ENCODE measurements around the gene CHRNA5. TPM values are rescaled to one million over a fixed set of nuclear protein-coding genes. Genes with fewer than 3 reads are reported as not detected.
A peak's percentile ranks its signal among the peaks of the same experiment; 100 is the strongest.

Gene CHRNA5
- total and polyA plus RNA-seq, 9 of the 15 experiments (the other 6 are each of a cell fraction or from before 2014, with no cell fraction given) = 2.8 to 16.1 (median 11.4) TPM

DNA sequence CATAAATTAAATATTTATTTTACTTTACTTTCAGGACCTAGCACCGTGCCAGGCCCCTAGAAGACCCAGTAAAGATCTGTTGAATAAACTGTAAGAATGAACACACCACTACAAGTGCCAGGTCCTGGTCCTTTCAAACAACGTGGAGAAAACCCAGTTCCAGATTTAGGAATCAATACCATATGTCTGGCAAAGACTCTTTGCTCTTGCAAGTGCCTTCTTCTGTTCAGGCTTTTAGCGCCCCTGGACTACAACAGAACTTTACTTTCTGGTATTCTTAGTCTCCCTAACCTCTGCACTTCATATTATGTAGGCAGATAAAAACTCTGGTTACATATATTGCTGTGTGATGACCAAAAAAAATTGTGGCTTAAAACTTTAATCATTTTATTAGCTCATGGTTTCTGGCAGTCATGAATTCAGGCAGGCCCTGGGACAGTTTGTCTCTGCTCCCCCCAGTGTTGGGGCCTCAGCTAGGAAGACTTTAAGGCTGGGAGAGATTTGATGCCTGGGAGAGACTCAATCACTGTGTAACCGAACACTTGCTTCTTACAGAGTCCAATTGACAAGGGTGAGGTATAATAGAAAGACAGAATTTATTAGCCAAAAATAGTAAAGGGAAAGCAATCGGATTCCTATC, 27.9 kb upstream of the CHRNA5 start:
- in situ Hi-C loops (cut with MboI) = no loop called here
- FAIRE-seq (no peak), ATAC-seq (no peak), DNase-seq (ENCODE audit: extremely low read depth in 1 of 4, low spot score in 3 of 4) (no peak)
- H3K4me2 ChIP-seq (ENCODE audit: insufficient read depth, low read length) = no peak overlapping the region
- POLR2A ChIA-PET = interaction anchor here (0.6 to 2.8 kb wide), 3 partner anchors 11 to 86 kb away, joined by 3 to 5 read pairs (median 3); no protein-coding TSS in a partner anchor
- H4K20me1 ChIP-seq (replicated peaks; ENCODE audit: control insufficient read depth, insufficient read depth, low read length) = no peaks in the 10 kb centered on the region
- no peak overlapping the region for H3K27ac ChIP-seq (ENCODE audit: extremely low read depth, low read depth, low read length)
- H3K9me1 ChIP-seq (ENCODE audit: control insufficient read depth, insufficient read depth, low read length) = no peaks in the 10 kb centered on the region
- intact Hi-C loops (cut with micrococcal nuclease) = no loop called here
- CTCF ChIA-PET (ENCODE audit: low intra/inter-chr PET ratio) = no interaction called here
- no peaks in the 10 kb centered on the region for H3K9me3 ChIP-seq (replicated peaks; ENCODE audit: control insufficient read depth, insufficient read depth, low read depth, low read length)
- H3K4me3 ChIP-seq = no peak overlapping the region
- H2AFZ ChIP-seq (ENCODE audit: low read depth, low read length) = no peak overlapping the region; the same call in 1 of the 2 replicates
- BruUV-seq (replicated peaks) = no TSS peak
- no peak for TF ChIP-seq ADNP (tag; IDR thresholded peaks at IDR 0.05)
- no peaks in the 10 kb centered on the region for H3K27me3 ChIP-seq (ENCODE audit: control insufficient read depth in 2 of 2, insufficient read depth in 2 of 2, low read length in 2 of 2)
- peaks cover 3% of the 10 kb centered on the region in 2 experiments; a peak in 2 of 5 replicates for H3K4me1 ChIP-seq (replicated peaks in 1 of 2; ENCODE audit: control insufficient read depth in 2 of 2, insufficient read depth in 2 of 2, low read length in 2 of 2)
- H3K36me3 ChIP-seq (ENCODE audit: control insufficient read depth, insufficient read depth, low read length) = peaks cover 10% of the 10 kb centered on the region; the same call in 2 of the 3 replicates
- H3K79me2 ChIP-seq (ENCODE audit: control insufficient read depth, insufficient read depth, low read length) = peaks cover 22% of the 10 kb centered on the region
- WGBS (ENCODE audit: insufficient coverage, low coverage, missing lambda C conversion rate) = 57% methylated on average over 5 of the region's 5 CpGs
- H3K9ac ChIP-seq (ENCODE audit: insufficient read depth in 1 of 2, low read depth in 2 of 2, low read length in 2 of 2) = no peak overlapping the region

DNA sequence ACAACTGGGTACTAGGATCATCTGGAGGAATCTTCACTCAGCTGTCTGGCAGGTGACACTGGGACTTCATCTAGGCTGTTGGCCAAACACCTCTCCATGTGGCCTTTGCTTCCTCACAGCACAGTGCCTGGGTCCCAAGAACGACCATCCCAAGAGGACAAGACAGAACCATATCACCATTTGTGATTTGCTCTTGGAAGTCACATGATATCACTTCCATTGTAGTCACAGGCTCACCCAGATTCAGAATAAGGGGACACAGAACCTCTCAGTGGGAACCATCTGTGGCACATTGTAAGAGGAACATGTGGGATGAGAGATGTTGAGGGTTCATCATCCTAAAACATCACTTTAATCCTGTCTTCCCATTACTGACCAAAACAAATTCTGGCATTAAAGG, 27.0 kb upstream of the CHRNA5 start:
- ATAC-seq (no peak), FAIRE-seq (peak; percentile 19), DNase-seq (ENCODE audit: extremely low read depth in 1 of 4, low spot score in 3 of 4) (no peak)
- Histone ChIP-seq H3K4me3 (no peak overlapping the region), H3K9me1 (ENCODE audit: control insufficient read depth, insufficient read depth, low read length) (no peaks in the 10 kb centered on the region), H3K9ac (ENCODE audit: insufficient read depth in 1 of 2, low read depth in 2 of 2, low read length in 2 of 2) (no peak overlapping the region; a peak in 1 of 4 replicates), H2AFZ (ENCODE audit: low read depth, low read length) (peak overlapping the region; percentile 58), H3K79me2 (ENCODE audit: control insufficient read depth, insufficient read depth, low read length) (peaks cover 32% of the 10 kb centered on the region), H3K27me3 (ENCODE audit: control insufficient read depth in 2 of 2, insufficient read depth in 2 of 2, low read length in 2 of 2) (no peaks in the 10 kb centered on the region), H4K20me1 (replicated peaks; ENCODE audit: control insufficient read depth, insufficient read depth, low read length) (no peaks in the 10 kb centered on the region), H3K9me3 (replicated peaks; ENCODE audit: control insufficient read depth, insufficient read depth, low read depth, low read length) (no peaks in the 10 kb centered on the region), H3K27ac (ENCODE audit: extremely low read depth, low read depth, low read length) (no peak overlapping the region), H3K4me2 (ENCODE audit: insufficient read depth, low read length) (no peak overlapping the region), H3K4me1 (replicated peaks in 1 of 2; ENCODE audit: control insufficient read depth in 2 of 2, insufficient read depth in 2 of 2, low read length in 2 of 2) (peaks cover 3% of the 10 kb centered on the region in 2 experiments; a peak in 2 of 5 replicates), H3K36me3 (ENCODE audit: control insufficient read depth, insufficient read depth, low read length) (peaks cover 20% of the 10 kb centered on the region; the same call in 2 of the 3 replicates)
- TF ChIP-seq PCBP1 (IDR thresholded peaks at IDR 0.05; ENCODE audit: low read depth, low read length, poor library complexity, severe bottlenecking) = no peak
- TF ChIP-seq, protein P1, sequence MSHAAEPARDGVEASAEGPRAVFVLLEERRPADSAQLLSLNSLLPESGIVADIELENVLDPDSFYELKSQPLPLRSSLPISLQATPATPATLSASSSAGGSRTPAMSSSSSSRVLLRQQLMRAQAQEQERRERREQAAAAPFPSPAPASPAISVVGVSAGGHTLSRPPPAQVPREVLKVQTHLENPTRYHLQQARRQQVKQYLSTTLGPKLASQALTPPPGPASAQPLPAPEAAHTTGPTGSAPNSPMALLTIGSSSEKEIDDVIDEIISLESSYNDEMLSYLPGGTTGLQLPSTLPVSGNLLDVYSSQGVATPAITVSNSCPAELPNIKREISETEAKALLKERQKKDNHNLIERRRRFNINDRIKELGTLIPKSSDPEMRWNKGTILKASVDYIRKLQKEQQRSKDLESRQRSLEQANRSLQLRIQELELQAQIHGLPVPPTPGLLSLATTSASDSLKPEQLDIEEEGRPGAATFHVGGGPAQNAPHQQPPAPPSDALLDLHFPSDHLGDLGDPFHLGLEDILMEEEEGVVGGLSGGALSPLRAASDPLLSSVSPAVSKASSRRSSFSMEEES (CRISPR knock-in tag; IDR thresholded peaks at IDR 0.05) = peak; percentile 82
- peak; percentile 34; the same call in 1 of the 2 replicates for TF ChIP-seq RAD51 (IDR thresholded peaks at IDR 0.05; ENCODE audit: borderline replicate concordance, low read depth)
- TF ChIP-seq POLR2AphosphoS2 (IDR thresholded peaks at IDR 0.05; ENCODE audit: low read length) = no peak
- 0 out of 2 replicates have a peak, but pooled peaks have one; percentile 60 for TF ChIP-seq TOE1 (IDR thresholded peaks at IDR 0.05; ENCODE audit: borderline replicate concordance)
- TF ChIP-seq TOE1 (CRISPR knock-in tag; IDR thresholded peaks at IDR 0.05; ENCODE audit: borderline replicate concordance, low read depth) = no peak
- TF ChIP-seq TCF3 (CRISPR knock-in tag; IDR thresholded peaks at IDR 0.05) = no peak
- TF ChIP-seq MIER1 (IDR thresholded peaks at IDR 0.05; ENCODE audit: low read depth) = no peak
- TF ChIP-seq CCAR2 (IDR thresholded peaks at IDR 0.05; ENCODE audit: low read depth, low read length) = no peak
- no peak for TF ChIP-seq ZNF436 (CRISPR knock-in tag; IDR thresholded peaks at IDR 0.05)
- peak; percentile 43; the same call in 1 of the 2 replicates for TF ChIP-seq ZFX (CRISPR knock-in tag; IDR thresholded peaks at IDR 0.05)
- no peak for TF ChIP-seq POU5F1 (IDR thresholded peaks at IDR 0.05; ENCODE audit: borderline replicate concordance, low read depth, low read length, partially characterized antibody)
- in situ Hi-C loops (cut with MboI) = no loop called here
- WGBS (ENCODE audit: insufficient coverage, low coverage, missing lambda C conversion rate) = 27% methylated on average over 1 of the region's 1 CpG
- ChIA-PET POLR2A (interaction anchor here (0.6 to 2.8 kb wide), 4 partner anchors 9 to 87 kb away, joined by 3 to 6 read pairs (median 4); no protein-coding TSS in a partner anchor), CTCF (ENCODE audit: low intra/inter-chr PET ratio) (no interaction called here)
- no TSS peak for BruUV-seq (replicated peaks)
- intact Hi-C loops (cut with micrococcal nuclease) = no loop called here

All from K562 (cell line).